WERI-Rb-1 (cell line): ENCODE data around the gene TEC.

Experiments used
- DNase-seq: peaks from one replicate; pipeline ENCODE4 v3.0.0-alpha.2; 2020
- H3K27ac ChIP-seq: fragments of 250-450 bp; sonication (Bioruptor Pico); 2 replicates; pipeline ENCODE4 v1.5.1; 2020; ENCODE audit warnings: mild to moderate bottlenecking, moderate library complexity
- H3K27me3 ChIP-seq: fragments of 250-450 bp; sonication (Bioruptor Pico); 2 replicates; pipeline ENCODE4 v1.5.1; 2021; ENCODE audit warnings: mild to moderate bottlenecking, low read depth, moderate library complexity; ENCODE audit not compliant: insufficient read depth, severe bottlenecking
- H3K36me3 ChIP-seq: fragments of 250-450 bp; sonication (Bioruptor Pico); 2 replicates; pipeline ENCODE4 v1.5.1; 2020; ENCODE audit warnings: mild to moderate bottlenecking, moderate library complexity
- H3K4me3 ChIP-seq: 2 replicates; pipeline ENCODE4 v1.5.1; 2011; ENCODE audit warnings: low read depth, mild to moderate bottlenecking, control low read depth, low read length
- H3K9me3 ChIP-seq: fragments of 250-450 bp; sonication (Bioruptor Pico); 2 replicates; pipeline ENCODE4 v1.5.1; 2021; ENCODE audit warnings: mild to moderate bottlenecking, moderate library complexity; ENCODE audit not compliant: severe bottlenecking
- TF ChIP-seq, protein P1 (sequence below): IDR thresholded peaks from 2 replicates; pipeline ENCODE4 v1.5.1; 2011; ENCODE audit warnings: low read depth, mild to moderate bottlenecking, control low read depth, inconsistent platforms, low read length

Gene TEC

DNA sequence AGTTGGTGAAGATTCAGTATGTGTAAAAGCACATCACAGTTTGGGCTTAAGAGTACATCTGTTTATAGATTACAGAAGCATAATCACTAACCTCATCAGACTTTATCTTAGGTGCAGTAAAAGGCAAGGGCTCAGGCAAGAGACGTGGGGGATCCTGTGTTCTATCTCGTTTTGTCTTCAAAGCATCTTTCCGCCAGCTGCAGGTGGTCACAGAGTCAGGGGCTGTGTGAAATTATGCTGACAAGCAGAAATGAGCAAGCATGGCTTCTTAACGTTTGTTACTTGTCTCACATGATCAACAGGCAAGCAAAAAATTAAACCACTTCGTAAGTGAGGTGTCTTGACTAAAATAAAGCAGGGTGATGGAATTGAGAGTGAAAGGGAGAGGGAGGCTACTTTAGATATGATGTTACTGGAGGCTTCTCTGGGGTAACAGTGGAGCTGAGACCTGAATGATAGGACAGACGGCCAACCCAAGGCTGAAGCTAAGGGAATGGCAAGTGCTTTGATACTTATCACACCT lies 1.4 kb upstream of the TEC start:
- DNase-seq = no peak
- no peak overlapping the region for H3K27ac ChIP-seq

DNA sequence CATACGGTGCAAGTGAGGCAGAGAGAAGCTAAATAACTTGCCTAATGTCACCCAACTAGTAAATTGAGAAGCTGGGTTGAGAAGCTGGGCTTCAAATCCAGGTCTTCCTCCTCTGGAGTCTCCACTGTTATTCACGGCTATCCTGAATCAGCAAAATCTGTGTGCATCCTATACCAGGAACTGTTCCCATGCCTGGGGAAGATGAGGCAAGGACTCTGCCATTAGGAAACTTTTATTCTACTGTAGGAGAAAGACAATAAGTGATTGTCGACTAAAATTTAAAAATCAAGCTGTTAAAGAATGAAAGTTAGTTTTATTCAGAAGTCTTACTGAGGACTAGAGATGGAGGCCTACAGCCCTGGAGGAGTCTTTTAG lies 872 bp upstream of the TEC start:
- no peaks in the 10 kb centered on the region; the same call in 1 of the 2 replicates for H3K36me3 ChIP-seq
- H3K27ac ChIP-seq = no peak overlapping the region
- peak overlapping the region; percentile 59 for H3K4me3 ChIP-seq
- no peaks in the 10 kb centered on the region for H3K27me3 ChIP-seq
- TF ChIP-seq, protein P1, sequence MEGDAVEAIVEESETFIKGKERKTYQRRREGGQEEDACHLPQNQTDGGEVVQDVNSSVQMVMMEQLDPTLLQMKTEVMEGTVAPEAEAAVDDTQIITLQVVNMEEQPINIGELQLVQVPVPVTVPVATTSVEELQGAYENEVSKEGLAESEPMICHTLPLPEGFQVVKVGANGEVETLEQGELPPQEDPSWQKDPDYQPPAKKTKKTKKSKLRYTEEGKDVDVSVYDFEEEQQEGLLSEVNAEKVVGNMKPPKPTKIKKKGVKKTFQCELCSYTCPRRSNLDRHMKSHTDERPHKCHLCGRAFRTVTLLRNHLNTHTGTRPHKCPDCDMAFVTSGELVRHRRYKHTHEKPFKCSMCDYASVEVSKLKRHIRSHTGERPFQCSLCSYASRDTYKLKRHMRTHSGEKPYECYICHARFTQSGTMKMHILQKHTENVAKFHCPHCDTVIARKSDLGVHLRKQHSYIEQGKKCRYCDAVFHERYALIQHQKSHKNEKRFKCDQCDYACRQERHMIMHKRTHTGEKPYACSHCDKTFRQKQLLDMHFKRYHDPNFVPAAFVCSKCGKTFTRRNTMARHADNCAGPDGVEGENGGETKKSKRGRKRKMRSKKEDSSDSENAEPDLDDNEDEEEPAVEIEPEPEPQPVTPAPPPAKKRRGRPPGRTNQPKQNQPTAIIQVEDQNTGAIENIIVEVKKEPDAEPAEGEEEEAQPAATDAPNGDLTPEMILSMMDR = no peak
- no peaks in the 10 kb centered on the region for H3K9me3 ChIP-seq
- no peak for DNase-seq

More for the DNA sequence above, 1.4 kb upstream of the TEC start:
- H3K9me3 ChIP-seq = no peaks in the 10 kb centered on the region
- H3K27me3 ChIP-seq = no peaks in the 10 kb centered on the region
- TF ChIP-seq, protein P1 = no peak
- H3K36me3 ChIP-seq = no peaks in the 10 kb centered on the region; the same call in 1 of the 2 replicates
- H3K4me3 ChIP-seq = no peak overlapping the region

DNA sequence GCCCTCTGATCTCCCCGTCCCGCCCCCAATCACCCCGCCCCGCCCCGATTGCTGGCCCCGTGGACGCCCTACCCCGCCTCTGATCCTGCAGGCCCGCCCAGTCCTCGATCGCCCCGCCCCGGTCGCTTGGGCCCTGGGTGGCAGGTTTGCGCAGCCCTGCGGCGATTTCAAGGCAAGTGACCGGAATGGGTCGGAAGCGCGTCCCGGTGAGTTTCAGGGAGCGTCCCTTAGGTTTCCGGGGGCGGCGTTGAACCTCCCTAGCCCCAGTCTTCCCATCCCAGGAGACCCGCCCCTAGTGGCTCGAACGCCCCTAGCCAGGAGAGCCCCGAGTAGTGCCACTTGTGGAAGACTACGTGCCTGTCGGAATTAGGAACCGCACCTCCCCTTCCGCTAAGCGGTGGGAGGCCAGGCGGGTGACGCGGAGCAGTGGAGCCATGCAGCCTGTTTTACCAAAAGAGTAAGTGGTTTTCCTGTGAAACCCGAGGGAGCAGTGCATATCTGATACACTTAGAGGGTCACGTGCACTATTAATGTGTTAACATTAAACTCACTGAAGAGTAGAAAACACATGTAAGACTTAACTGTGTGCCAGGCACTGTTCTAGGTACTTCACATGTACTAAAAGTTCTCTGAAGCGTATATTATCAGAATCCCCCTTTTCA lies 354 bp upstream of the TEC start:
- no peak overlapping the region for H3K27ac ChIP-seq
- no peaks in the 10 kb centered on the region for H3K27me3 ChIP-seq
- TF ChIP-seq, protein P1 = no peak
- H3K4me3 ChIP-seq = peak overlapping the region; percentile 59
- H3K9me3 ChIP-seq = no peaks in the 10 kb centered on the region
- H3K36me3 ChIP-seq = no peaks in the 10 kb centered on the region; the same call in 1 of the 2 replicates
- peak; percentile 95 for DNase-seq

DNA sequence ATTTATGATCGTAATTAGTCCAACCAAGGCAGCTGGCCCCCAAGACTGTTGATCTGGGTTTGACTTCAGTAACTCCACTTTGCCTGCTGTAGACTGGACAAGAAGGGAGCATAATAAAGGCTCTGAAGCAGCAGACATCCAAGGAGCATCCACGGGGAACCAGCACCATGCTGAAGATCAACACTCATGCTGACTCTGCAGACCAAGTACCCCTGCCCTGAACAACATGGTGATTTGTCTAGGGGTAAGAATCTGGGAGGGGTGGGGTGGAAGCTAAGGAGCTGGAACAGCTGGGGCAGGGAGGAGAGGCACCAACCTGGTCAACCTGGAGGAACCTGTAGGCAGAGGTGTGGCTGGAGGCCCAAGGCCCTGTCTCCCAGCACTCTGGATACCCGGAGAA lies 2.1 kb downstream of the TEC start:
- DNase-seq = no peak
- Histone ChIP-seq H3K36me3 (no peaks in the 10 kb centered on the region; the same call in 1 of the 2 replicates), H3K27me3 (no peaks in the 10 kb centered on the region), H3K4me3 (no peak overlapping the region), H3K27ac (no peak overlapping the region), H3K9me3 (no peaks in the 10 kb centered on the region)
- TF ChIP-seq, protein P1 = no peak

DNA sequence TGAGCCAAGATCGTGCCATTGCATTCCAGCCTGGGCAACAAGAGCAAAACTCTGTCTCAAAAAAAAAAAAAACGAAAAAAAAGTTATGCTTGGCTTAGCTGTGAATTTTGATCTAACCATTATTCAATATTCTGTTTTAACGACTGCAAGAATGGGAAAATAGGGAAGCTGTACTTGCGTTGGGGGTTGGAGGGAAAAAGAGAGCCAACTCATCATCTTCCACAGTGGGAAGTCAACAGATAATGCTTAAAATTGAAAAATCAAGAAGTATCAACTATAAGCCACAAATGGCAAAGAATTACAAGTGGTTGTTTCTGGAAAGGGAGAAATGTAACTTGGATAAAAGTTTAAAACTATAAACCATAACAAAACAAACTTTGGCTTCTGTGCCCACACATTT lies 2.9 kb downstream of the TEC start:
- H3K9me3 ChIP-seq = no peaks in the 10 kb centered on the region
- H3K36me3 ChIP-seq = no peaks in the 10 kb centered on the region; the same call in 1 of the 2 replicates
- no peaks in the 10 kb centered on the region for H3K27me3 ChIP-seq
- no peak overlapping the region for H3K4me3 ChIP-seq
- no peak overlapping the region for H3K27ac ChIP-seq
- TF ChIP-seq, protein P1 = no peak
- DNase-seq = no peak
